Stimulated activated CD8-positive, alpha-beta memory T cell treated with anti-CD3 and anti-CD28 coated beads, Interleukin-7, amount 100 ng/mL, for 24 hours (primary cell): Measurements from ENCODE around the gene SMAD7.

Experiments used
- DNase-seq: peaks from one replicate; pipeline ENCODE4 v3.0.0-alpha.2; 2020; ENCODE audit warnings: low read depth

The SMAD7 gene

DNA sequence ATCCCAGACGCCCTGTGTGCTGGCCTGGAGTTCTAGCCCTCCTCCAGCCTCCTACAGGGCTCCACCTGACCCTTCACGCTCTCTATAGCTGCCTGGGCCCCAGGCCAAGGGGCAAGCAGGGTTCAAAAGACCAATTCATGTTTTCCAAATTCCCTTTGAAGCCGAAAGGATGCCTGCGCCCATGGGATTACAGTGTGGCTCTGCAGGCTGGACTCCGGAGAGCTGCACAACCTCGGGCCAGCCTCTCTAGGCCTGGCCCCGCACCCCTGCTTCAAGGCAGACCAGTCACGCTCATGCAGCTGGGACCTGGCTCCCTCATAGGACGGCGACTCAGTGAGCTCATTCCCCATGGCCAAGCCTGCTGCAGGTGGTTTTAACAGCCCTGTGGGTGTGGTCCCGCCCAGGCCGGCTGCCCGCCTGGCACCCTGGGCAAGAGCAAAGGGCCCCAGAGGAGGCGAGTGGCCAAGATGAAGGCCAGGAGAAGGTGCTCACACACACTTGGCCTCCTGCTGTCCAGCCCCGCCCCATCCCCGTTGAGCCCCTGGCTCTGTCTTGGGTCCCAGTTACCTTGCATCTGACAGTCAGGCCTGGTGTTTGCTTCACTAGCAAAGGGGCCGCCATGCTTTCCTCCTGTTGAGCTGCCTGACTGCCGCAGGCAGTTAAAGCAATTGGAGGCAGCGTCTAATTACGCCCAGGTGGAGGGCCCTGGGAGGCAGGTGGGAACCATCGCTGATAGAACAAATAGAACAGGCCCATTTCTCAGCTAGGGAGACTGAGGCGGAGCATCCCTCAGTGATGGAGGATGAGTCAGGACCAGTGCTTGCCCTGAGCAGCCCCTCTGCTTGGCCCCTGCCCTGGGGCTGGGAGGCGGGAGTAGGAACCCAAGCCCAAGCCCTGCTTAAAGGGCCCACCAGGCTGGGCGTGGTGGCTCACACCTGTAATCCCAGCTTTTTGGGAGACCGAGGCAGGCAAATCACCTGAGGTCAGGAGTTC lies 56.9 kb downstream of the SMAD7 start:
- no peak for DNase-seq

DNA sequence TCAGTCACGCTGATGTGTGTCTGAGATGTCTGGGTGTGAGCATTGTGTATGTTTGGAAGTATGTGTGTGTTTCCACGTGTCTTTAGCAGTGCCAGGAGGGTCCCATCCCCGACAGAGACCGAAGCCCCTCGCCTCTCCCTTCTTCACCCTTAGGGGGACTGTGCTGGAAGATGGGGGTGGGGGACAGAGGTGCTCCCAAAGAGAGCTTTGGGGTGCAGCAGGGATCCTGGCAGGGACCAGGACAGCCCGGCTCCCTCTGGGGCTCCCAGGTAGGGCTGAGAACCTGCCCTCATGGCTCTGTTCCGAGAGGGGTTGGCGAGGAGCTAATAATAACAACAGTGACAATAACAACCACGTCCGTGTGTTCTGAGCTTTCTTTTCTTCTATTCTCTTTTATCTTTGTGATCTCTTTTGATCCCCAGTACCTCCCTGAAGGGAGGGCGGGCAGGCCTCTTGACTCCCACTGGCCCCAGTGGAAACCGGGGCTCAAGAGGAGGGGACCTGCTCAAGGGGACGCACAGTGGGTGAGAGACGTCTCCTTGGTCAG lies 57.6 kb downstream of the SMAD7 start:
- DNase-seq, result no peak

- DNase-seq, result no peak
Measured at GRCh38 chr18:48892146-48892855, 58.5 kb downstream of the SMAD7 start.

DNA sequence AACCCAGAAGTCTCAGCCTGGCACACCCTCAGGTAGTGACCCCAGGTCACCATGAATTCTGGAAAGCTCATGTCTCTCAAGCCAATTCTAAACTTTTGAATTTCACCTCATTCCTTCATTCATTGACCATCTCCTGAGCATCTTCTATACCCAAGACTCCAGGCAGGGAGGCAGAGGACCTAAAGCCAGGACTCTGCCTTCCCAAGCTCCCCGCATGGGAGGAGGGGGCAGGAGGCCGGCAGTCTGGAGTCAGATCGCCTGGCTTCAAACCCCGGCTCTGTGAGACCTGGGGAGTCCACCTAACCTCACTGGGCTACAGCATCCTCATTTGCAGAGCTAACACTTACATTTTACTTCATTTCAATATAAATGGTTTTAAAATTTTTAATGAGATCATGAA lies 59.0 kb downstream of the SMAD7 start:
- DNase-seq, result no peak

- no peak for DNase-seq
Measured at GRCh38 chr18:48889981-48890762, 60.6 kb downstream of the SMAD7 start.

- DNase-seq, result no peak
Measured at GRCh38 chr18:48889115-48889941, 61.4 kb downstream of the SMAD7 start.

- DNase-seq, result no peak
Measured at GRCh38 chr18:48888773-48889080, 62.0 kb downstream of the SMAD7 start.

GRCh38 chr18:48887905-48888772 lies 62.6 kb downstream of the SMAD7 start:
- no peak for DNase-seq

DNA sequence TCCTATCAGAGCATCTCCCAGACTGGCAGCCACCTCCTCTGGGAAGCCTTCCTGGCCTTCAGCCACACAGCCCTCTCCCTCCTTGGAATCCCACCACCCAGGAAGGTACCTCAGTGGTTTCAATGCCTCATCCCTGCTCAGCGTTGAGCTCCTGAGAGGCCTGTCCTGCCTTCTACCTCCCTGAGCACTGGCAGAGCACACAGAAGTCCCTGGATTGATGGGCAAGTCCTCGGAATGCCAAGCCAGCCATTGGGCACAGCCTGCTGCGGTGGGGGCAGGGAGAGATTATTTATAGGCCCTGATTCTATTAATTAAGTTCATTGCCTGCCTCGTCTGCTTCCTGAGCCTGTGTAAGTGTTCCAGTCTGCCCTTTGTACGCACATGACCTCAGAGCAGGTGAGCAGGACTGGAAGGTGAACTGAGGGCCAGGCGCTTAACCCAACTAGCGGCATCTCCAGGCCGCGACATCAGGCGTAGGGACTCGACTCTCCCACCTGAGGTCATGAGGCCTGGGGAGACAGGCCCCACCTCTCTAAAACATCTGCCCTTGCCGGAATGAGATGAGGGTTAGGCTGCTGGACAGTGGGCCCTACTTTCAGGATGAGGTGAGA lies 63.4 kb downstream of the SMAD7 start:
- DNase-seq, result no peak

- DNase-seq, result no peak
Measured at GRCh38 chr18:48886520-48887293, 64.1 kb downstream of the SMAD7 start.

GRCh38 chr18:48885924-48886400 lies 64.8 kb downstream of the SMAD7 start:
- DNase-seq, result no peak

DNA sequence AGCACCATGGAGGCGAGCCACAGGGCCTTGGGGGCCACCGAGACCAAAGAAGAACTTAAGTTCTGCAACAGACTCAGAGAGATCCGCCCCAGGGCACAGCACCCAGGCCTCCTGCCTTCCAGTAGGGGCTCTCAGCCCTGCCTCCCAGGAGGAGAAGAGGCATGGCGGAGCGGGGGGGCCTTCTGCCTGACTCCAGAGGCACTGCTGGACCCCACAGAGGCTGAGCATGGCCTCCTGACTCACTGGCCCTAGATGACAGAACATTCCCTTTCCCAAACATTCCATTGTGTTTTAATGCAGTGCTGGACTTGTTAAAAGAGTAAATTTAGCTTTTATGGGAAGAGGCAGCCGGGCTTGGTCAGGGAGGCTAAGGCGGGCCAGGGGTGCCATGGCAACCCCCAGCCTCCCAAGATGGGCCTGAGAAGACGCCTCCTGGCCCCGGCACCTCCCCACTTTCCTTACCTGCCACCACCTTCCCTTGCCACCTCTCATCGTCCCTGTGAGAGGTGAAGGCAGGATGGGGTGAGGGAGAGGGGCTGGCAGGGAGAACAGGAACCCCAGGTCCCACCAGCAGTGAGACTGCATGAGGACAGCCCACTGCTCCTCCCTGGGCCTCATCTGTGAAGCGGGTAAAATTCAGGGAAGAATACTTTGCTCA lies 65.4 kb downstream of the SMAD7 start:
- DNase-seq, result no peak

GRCh38 chr18:48884771-48885170 lies 66.0 kb downstream of the SMAD7 start:
- no peak for DNase-seq

GRCh38 chr18:48884306-48884705 lies 66.5 kb downstream of the SMAD7 start:
- DNase-seq, result no peak

- no peak for DNase-seq
Measured at GRCh38 chr18:48882379-48882778, 68.4 kb downstream of the SMAD7 start.

DNA sequence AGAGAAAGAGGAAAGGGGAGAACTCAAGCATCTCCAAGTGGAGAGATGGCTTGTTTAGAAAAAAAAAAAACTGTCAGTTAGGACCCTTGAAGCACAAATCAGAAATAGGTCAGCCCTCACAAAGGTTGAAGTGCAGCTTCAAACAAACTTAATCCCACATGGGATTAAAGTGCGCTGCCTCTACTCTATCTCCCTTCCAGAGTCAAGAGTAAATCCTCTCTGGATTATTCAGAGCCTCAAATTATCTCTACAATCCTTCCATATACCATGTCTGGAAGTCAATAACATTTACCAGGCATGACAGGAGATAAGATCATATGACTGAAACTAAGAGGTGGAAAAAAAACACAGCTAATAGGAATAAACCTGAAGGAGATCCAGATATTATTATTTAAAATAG lies 69.8 kb downstream of the SMAD7 start:
- no peak for DNase-seq

DNA sequence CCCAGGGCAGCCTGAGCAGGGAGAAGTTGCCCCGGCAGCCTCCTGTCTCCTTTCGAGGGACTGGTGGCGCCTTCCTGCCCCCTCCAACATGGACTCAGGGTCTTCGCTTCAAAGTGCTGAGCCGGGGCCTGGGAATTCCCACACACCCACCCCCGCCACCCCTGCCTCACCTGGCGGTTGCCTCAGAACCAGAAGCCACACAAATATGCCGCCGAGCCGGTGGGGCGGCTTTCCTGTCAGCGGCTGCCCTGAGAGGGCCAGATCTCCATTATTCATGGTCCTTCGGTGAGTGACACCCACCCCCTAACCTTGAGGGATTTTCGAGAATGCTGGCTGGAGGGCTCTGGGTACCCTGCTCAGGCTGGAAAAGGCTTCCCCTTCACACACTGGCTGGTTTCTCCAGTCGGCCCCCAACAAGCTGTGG lies 71.7 kb downstream of the SMAD7 start:
- no peak for DNase-seq

- DNase-seq, result no peak
Measured at GRCh38 chr18:48878471-48878870, 72.3 kb downstream of the SMAD7 start.
